Heart left ventricle (tissue), 16 donors: ENCODE results near the gene CCDC183. TPM values are rescaled to one million over a fixed set of nuclear protein-coding genes. Genes with fewer than 3 reads are reported as not detected.

Source experiments
- ATAC-seq, 4 donors: fragments of 200-7000 bp; cut with Tn5 transposase; one replicate each; pipeline ENCODE4 v1.9.1; 2020 to 2022; ENCODE audit warnings: moderate library complexity in 4 of 4, mild to moderate bottlenecking in 3 of 4, moderate number of reproducible peaks in 1 of 4
- DNase-seq, 5 donors: peaks; one replicate each; pipeline ENCODE4 v3.0.0-alpha.2; 2020
- H3K27ac ChIP-seq, 12 donors: fragments of 200-600 bp; sonication (generic) in 4 of 12; one replicate each; pipeline versions ENCODE4 v1.5.0 to v1.8.0; 2016 to 2022; ENCODE audit warnings: mild to moderate bottlenecking in 2 of 12
- H3K27me3 ChIP-seq, 9 donors: fragments of 200-600 bp; sonication (generic) in 2 of 9; one replicate each; pipeline versions ENCODE4 v1.5.1 to v1.8.0; 2016 to 2022; ENCODE audit warnings: mild to moderate bottlenecking in 3 of 9
- H3K36me3 ChIP-seq, 9 donors: fragments of 200-600 bp; sonication (generic) in 2 of 9; one replicate each; pipeline versions ENCODE4 v1.5.0 to v1.8.0; 2018 to 2022; ENCODE audit warnings: mild to moderate bottlenecking in 2 of 9
- H3K4me1 ChIP-seq, 12 donors: fragments of 200-600 bp; sonication (generic) in 4 of 12; one replicate each; pipeline versions ENCODE4 v1.5.0 to v1.8.0; 2016 to 2022; ENCODE audit warnings: mild to moderate bottlenecking in 3 of 12
- H3K4me3 ChIP-seq, 12 donors: fragments of 200-600 bp; sonication (generic) in 4 of 12; one replicate each; pipeline versions ENCODE4 v1.5.0 to v1.8.0; 2017 to 2022; ENCODE audit warnings: mild to moderate bottlenecking in 9 of 12, moderate library complexity in 4 of 12
- H3K9me3 ChIP-seq, 12 donors: fragments of 200-600 bp; sonication (generic) in 4 of 12; one replicate each; pipeline versions ENCODE4 v1.5.0 to v1.8.0; 2016 to 2022; ENCODE audit warnings: mild to moderate bottlenecking in 1 of 12
- POLR2A ChIP-seq, 2 donors: fragments of 450-650 bp; IDR thresholded peaks; one replicate each; pipeline ENCODE4 v1.6.1; 2017; ENCODE audit warnings: antibody characterized with exemption in 2 of 2, mild to moderate bottlenecking in 2 of 2, moderate library complexity in 2 of 2
- WGBS, 4 donors: extraction: QIAGEN DNeasy Blood & Tissue Kit in 2 of 4; methylation state at CpG; one replicate each; pipeline versions ENCODE4 v1.1.5 to v1.1.7; 2013 to 2018; 5-methylcytosine and 5-hydroxymethylcytosine counted together
- intact Hi-C, 10 donors: fragments of 100-400 bp; cut with DNase I; formaldehyde crosslinking; loops; one replicate each; pipeline versions ENCODE4 v1.11.1 to v1.14.2; 2022
- long read RNA-seq, 3 donors: library from polyadenylated mRNA; unstranded; transcript quantifications; one replicate each; pipeline ENCODE4 v2.0.0, GENCODE V29; 2020 to 2021
- polyA plus RNA-seq, 2 donors: library from polyadenylated mRNA; stranded (reverse); fragments of 200-250 nt; gene quantifications; one replicate each; pipeline ENCODE4 v1.2.3, GENCODE V29; 2013
- total RNA-seq, 9 donors: library from RNA; depleted of rRNA in 2 of 9; stranded (reverse); fragments of >200 nt in 2 of 9; fragmentation: NEBNext Ultra II Directional in 3 of 9; extraction: Animal tissue kit (Norgen Biotek cat#: 25700) in 3 of 9; gene quantifications; one replicate each; pipeline versions ENCODE4 v1.1.0 to v1.2.4, GENCODE V29; 2016 to 2023
- TF ChIP-seq, protein P1 (sequence below), 12 donors: fragments of 200-600 bp; sonication (generic) in 4 of 12; IDR thresholded peaks; one replicate each; pipeline versions ENCODE4 v1.5.0 to v1.8.0; 2018 to 2022; ENCODE audit warnings: antibody characterized with exemption in 12 of 12, mild to moderate bottlenecking in 5 of 12
- donor health status: ischemic (EF 13 %, LVEDD 7.1; RV severe dilation, severe dysfunction).
- donor health status: healthy with polysubstance abuse.
- donor health status: DM: no; HTN: yes; CAD: no.
- donor health status: DM: no; HTN: no; CAD: no.
- donor health status: ischemic (EF 25% LVEDD 6.9; RV normal size, moderate dysfunction).
- donor health status: ischemic (EF 25% LVEDD 5.7; RV mildly dilated, moderate dysfunction).
- donor health status: healthy.
- donor health status: DM: yes; HTN: yes; CAD: no.
- donor health status: ischemic (EF 35%, LVEDD 5.7; RV mildly dilated, moderate dysfunction).
- donor health status: nonischemic (EF 11% LVEDD 7.7; RV severe dilation, severe dysfunction).
- donor health status: DM: yes; HTN: yes; CAD: no.
- donor health status: PGD.
- donor health status: ischemic (EF 29% LVEDD 5.4; RV normal size, mild dysfunction).
- donor health status: nonischemic (EF 23%, LVEDD 6.1; RV moderate dilation, normal function).

Gene CCDC183
- 1 to 10 TPM in 7 of 9 donors, under 1 TPM in 2; 0.64 to 3.8 (median 1.4) TPM for total RNA-seq
- polyA plus RNA-seq, result 1 to 10 TPM in 1 of 2 donors, under 1 TPM in 1; 0.32 to 4.7 TPM
- long read RNA-seq, donor 1, partial matches to known transcripts, result 4 of 10 reads
- long read RNA-seq, donor 1, other reads (novel, unspliced or antisense), result 4 of 10 reads
- long read RNA-seq, donor 2, partial matches to known transcripts, result 1 of 3 reads
- long read RNA-seq, donor 2, other reads (novel, unspliced or antisense), result 0 of 3 reads
- long read RNA-seq, donor 3, partial matches to known transcripts, result 0 of 1 reads
- long read RNA-seq, donor 3, other reads (novel, unspliced or antisense), result 1 of 1 reads

DNA sequence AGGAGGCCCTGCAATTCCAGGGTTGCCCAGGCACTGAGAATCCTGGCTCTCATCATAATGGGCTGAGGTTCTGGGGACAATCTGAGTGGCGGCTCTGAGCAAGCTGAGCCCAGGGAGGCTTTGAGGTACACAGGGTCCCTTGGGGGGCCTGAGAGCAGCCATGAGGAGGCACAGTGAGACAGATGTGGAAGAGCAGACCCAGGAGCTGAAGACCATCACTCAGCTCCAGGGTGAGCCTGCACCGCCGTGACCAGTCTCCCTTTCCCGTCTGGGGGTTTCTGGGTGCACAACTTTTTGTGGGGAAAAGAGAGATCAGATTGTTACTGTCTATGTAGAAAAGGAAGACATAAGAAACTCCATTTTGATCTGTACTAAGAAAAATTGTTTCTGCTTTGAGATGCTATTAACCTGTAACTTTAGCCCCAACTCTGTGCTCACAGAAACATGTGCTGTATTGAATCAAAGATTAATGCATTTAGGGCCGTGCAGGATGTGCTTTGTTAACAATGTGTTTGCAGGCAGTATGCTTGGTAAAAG, at the start of gene CCDC183:
Gene CCDC183 (plus strand): TSS at position 101 of the 537 bp plus-strand sequence. CDS start 60 bp downstream, at position 161.
- DNase-seq, result no peak
- H3K27ac ChIP-seq, result peak within 1 kb of the TSS in 8 of 12 donors; percentile 8 to 65 (median 36)
- H3K4me3 ChIP-seq, result no peak within 1 kb of the TSS
- peaks cover 0 to 43% (median 13%) of the 10 kb centered on the region in 9 donors for H3K27me3 ChIP-seq
- H3K4me1 ChIP-seq, result peaks cover 11 to 77% (median 43%) of the 10 kb centered on the region in 12 donors
- WGBS, 4 donors, result 32 to 46% (median 37%) methylated on average over 4 to 5 of the region's 5 CpGs
- TF ChIP-seq, protein P1, sequence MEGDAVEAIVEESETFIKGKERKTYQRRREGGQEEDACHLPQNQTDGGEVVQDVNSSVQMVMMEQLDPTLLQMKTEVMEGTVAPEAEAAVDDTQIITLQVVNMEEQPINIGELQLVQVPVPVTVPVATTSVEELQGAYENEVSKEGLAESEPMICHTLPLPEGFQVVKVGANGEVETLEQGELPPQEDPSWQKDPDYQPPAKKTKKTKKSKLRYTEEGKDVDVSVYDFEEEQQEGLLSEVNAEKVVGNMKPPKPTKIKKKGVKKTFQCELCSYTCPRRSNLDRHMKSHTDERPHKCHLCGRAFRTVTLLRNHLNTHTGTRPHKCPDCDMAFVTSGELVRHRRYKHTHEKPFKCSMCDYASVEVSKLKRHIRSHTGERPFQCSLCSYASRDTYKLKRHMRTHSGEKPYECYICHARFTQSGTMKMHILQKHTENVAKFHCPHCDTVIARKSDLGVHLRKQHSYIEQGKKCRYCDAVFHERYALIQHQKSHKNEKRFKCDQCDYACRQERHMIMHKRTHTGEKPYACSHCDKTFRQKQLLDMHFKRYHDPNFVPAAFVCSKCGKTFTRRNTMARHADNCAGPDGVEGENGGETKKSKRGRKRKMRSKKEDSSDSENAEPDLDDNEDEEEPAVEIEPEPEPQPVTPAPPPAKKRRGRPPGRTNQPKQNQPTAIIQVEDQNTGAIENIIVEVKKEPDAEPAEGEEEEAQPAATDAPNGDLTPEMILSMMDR (IDR thresholded peaks at IDR 0.05), result no peak
- TF ChIP-seq POLR2A (IDR thresholded peaks at IDR 0.05), result no peak
- peaks cover 0 to 14% (median 0%) of the 10 kb centered on the region in 9 donors for H3K36me3 ChIP-seq
- intact Hi-C loops, result loop anchor here in 3 of 10 donors (5.0 to 10.0 kb wide), 2 partner anchors 48 to 146 kb away; partner anchors contain the start of genes AJM1 (in 2 of the 3), PHPT1 (in 2 of the 3) and FBXW5 (in 1 of the 3)
- no peak for ATAC-seq
- no peaks in the 10 kb centered on the region for H3K9me3 ChIP-seq

DNA sequence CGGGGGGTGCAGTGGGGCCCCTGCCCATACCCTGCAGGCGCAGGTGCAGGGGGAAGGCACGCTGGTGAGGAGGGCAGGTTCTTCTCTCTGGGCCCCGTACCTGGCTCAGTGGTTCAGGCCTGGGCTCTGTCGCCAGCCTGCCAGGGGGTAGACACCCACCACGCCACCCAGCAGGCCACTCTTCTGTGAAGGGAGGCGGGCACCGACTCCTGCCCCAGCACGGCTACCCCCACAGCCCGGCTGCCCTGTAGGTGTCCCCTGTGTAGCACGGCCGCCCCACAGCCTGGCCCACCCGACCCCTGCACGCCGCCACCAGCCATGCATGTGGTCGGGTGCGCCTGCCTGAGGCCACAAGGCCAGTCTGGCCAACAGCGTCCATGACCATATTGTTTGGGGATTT, 49.5 kb upstream of the CCDC183 start:
- no peak for ATAC-seq
- DNase-seq, result peak in 3 of 5 donors; percentile 24 to 61 (median 24)
- peaks cover 0 to 6% (median 0%) of the 10 kb centered on the region in 12 donors for H3K9me3 ChIP-seq
- peak overlapping the region in 1 of 12 donors; percentile 55 for H3K4me3 ChIP-seq
- peaks cover 0 to 55% (median 25%) of the 10 kb centered on the region in 12 donors for H3K4me1 ChIP-seq
- WGBS, 4 donors, result 90 to 95% (median 92%) methylated on average over 10 to 18 of the region's 18 CpGs
- no peaks in the 10 kb centered on the region for H3K36me3 ChIP-seq
- intact Hi-C loops, result no loop called here
- H3K27me3 ChIP-seq, result peaks cover 0 to 14% (median 0%) of the 10 kb centered on the region in 9 donors
- peak overlapping the region in 7 of 12 donors; percentile 25 to 75 (median 68) for H3K27ac ChIP-seq
- TF ChIP-seq POLR2A (IDR thresholded peaks at IDR 0.05), result no peak
- TF ChIP-seq, protein P1 (IDR thresholded peaks at IDR 0.05), result no peak

DNA sequence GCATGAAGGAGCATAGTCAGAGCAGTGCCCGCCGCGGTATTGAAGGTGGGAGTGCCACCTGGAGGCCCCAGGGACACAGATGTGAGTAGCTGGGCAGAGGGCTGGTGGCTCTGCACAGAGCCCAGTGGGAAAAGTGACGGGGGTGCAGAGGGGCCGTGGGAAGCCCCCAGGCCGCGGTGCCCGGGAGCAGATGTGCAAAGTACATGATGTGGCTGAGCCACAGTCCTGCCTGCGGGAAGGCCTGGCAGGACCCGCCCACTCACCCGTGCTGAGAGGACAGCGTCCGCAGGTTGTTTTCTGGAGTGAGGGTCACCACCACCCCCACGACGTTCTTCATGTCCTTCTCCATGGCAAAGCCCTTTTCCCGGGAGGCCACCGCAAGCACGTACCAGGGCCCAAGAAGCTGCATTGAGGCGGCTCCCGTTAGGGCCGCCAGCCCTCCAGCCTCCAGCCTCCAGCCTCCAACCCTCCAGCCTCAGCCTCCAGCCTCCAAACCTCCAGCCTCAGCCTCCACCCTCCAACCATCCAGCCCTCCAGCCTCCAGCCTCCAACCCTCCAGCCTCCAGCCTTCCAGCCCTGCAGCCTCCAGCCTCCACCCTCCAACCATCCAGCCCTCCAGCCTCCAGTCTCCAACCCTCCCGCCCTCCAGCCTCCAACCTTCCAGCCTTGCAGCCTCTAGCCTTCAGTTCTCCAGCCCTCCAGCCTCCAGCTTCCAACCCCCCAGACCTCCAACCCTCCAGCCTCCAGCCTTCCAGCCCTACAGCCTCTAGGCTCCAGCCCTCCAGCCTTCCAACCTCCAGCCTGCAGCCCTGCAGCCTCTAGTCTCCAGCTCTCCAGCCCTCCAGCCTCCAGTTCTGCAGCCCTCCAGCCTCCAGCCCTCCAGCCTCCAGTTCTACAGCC, 48.7 kb upstream of the CCDC183 start:
- intact Hi-C loops, result no loop called here
- ATAC-seq (no peak), DNase-seq (peak in 3 of 5 donors; percentile 17 to 32 (median 22))
- Histone ChIP-seq H3K36me3 (no peaks in the 10 kb centered on the region), H3K4me1 (peaks cover 0 to 47% (median 20%) of the 10 kb centered on the region in 12 donors), H3K9me3 (peaks cover 0 to 9% (median 0%) of the 10 kb centered on the region in 12 donors), H3K27ac (peak overlapping the region in 3 of 12 donors; percentile 72 to 75 (median 74)), H3K4me3 (no peak overlapping the region), H3K27me3 (peaks cover 0 to 8% (median 0%) of the 10 kb centered on the region in 9 donors)
- TF ChIP-seq, protein P1 (IDR thresholded peaks at IDR 0.05), result no peak
- TF ChIP-seq POLR2A (IDR thresholded peaks at IDR 0.05), result no peak
- WGBS, 4 donors, result 92 to 96% (median 95%) methylated on average over 15 to 22 of the region's 22 CpGs
